Liver (tissue), 3 donors: Measurements from ENCODE around the gene AFF2.

Experiments
- ATF3 ChIP-seq: IDR thresholded peaks from 2 replicates; pipeline ENCODE4 v1.6.1; 2016; ENCODE audit warnings: antibody characterized with exemption
- EGR1 ChIP-seq, 2 donors: IDR thresholded peaks; 2 replicates each; pipeline ENCODE4 v1.6.1; 2016 to 2018; ENCODE audit warnings: antibody characterized with exemption in 2 of 2, low read depth in 2 of 2
- FOXA1 ChIP-seq: IDR thresholded peaks from 2 replicates; pipeline ENCODE4 v1.6.1; 2016; ENCODE audit warnings: antibody characterized with exemption
- GABPA ChIP-seq, 2 donors: IDR thresholded peaks in 1 of 2; conservative IDR thresholded peaks in 1 of 2; 2 replicates each; pipeline ENCODE4 v1.6.1; 2016; ENCODE audit warnings: antibody characterized with exemption in 2 of 2, mild to moderate bottlenecking in 1 of 2, moderate library complexity in 1 of 2
- REST ChIP-seq: IDR thresholded peaks from 2 replicates; pipeline ENCODE4 v1.6.1; 2016; ENCODE audit warnings: antibody characterized with exemption, mild to moderate bottlenecking
- TAF1 ChIP-seq: conservative IDR thresholded peaks from 2 replicates; pipeline ENCODE4 v1.6.1; 2016; ENCODE audit warnings: antibody characterized with exemption, mild to moderate bottlenecking
- YY1 ChIP-seq: IDR thresholded peaks from 2 replicates; pipeline ENCODE4 v1.6.1; 2016; ENCODE audit warnings: antibody characterized with exemption, mild to moderate bottlenecking
- TF ChIP-seq, protein P1 (sequence below): fragments of 150-350 bp; IDR thresholded peaks from 2 replicates; pipeline ENCODE4 v1.5.1; 2017; ENCODE audit warnings: improper control_type of control experiment, low read depth, low read length; ENCODE audit not compliant: missing input control
- TF ChIP-seq, protein P2 (sequence below): IDR thresholded peaks from 2 replicates; pipeline ENCODE4 v1.6.1; 2016; ENCODE audit warnings: antibody characterized with exemption
- TF ChIP-seq, protein P3 (sequence below): IDR thresholded peaks from 2 replicates; pipeline ENCODE4 v1.6.1; 2016; ENCODE audit warnings: antibody characterized with exemption
- donor health status: healthy.
- donor health status: healthy.

DNA sequence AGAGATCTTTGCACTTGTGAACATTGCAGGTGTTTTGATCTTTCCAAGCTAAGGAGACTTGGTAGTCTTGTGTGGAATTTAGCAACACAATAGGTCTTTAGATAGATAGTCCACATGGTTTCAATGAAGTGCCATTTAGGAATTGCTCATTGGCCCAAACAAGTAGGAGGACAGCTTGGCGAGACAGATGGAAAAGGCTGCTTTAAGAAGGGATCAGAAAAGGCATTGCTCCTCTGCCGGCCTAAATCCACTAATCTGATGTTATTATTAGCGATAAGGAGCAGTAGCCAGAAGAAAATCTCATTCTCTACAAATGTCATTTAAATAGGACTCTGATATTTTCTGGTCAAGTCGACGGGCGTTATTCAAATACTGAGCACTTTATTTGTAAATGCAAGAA lies 99.7 kb downstream of the AFF2 start:
- TF ChIP-seq TAF1 (no peak), FOXA1 (no peak), REST (no peak), ATF3 (no peak), GABPA (IDR thresholded peaks at IDR 0.05 in 1 of 2, conservative IDR thresholded peaks at IDR 0.05 in 1 of 2) (no peak), EGR1 (IDR thresholded peaks at IDR 0.05; ENCODE audit: low read depth in 2 of 2) (no peak), YY1 (no peak)
- TF ChIP-seq, protein P1, sequence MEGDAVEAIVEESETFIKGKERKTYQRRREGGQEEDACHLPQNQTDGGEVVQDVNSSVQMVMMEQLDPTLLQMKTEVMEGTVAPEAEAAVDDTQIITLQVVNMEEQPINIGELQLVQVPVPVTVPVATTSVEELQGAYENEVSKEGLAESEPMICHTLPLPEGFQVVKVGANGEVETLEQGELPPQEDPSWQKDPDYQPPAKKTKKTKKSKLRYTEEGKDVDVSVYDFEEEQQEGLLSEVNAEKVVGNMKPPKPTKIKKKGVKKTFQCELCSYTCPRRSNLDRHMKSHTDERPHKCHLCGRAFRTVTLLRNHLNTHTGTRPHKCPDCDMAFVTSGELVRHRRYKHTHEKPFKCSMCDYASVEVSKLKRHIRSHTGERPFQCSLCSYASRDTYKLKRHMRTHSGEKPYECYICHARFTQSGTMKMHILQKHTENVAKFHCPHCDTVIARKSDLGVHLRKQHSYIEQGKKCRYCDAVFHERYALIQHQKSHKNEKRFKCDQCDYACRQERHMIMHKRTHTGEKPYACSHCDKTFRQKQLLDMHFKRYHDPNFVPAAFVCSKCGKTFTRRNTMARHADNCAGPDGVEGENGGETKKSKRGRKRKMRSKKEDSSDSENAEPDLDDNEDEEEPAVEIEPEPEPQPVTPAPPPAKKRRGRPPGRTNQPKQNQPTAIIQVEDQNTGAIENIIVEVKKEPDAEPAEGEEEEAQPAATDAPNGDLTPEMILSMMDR: no peak
- TF ChIP-seq, protein P2, sequence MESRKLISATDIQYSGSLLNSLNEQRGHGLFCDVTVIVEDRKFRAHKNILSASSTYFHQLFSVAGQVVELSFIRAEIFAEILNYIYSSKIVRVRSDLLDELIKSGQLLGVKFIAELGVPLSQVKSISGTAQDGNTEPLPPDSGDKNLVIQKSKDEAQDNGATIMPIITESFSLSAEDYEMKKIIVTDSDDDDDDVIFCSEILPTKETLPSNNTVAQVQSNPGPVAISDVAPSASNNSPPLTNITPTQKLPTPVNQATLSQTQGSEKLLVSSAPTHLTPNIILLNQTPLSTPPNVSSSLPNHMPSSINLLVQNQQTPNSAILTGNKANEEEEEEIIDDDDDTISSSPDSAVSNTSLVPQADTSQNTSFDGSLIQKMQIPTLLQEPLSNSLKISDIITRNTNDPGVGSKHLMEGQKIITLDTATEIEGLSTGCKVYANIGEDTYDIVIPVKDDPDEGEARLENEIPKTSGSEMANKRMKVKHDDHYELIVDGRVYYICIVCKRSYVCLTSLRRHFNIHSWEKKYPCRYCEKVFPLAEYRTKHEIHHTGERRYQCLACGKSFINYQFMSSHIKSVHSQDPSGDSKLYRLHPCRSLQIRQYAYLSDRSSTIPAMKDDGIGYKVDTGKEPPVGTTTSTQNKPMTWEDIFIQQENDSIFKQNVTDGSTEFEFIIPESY: no peak
- TF ChIP-seq, protein P3, sequence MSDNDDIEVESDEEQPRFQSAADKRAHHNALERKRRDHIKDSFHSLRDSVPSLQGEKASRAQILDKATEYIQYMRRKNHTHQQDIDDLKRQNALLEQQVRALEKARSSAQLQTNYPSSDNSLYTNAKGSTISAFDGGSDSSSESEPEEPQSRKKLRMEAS: no peak
